ENCODE measurements around the gene IFNE. TPM values are rescaled to one million over a fixed set of nuclear protein-coding genes. Genes with fewer than 3 reads are reported as not detected.
"Not testable (repeated sequence)": the region's sequence is repeated elsewhere in the genome, so short reads cannot be mapped to it uniquely, and the experiment has no call there.

Gene IFNE
- total RNA-seq, 1 experiment from 2014 or later, result 0.33 TPM

DNA sequence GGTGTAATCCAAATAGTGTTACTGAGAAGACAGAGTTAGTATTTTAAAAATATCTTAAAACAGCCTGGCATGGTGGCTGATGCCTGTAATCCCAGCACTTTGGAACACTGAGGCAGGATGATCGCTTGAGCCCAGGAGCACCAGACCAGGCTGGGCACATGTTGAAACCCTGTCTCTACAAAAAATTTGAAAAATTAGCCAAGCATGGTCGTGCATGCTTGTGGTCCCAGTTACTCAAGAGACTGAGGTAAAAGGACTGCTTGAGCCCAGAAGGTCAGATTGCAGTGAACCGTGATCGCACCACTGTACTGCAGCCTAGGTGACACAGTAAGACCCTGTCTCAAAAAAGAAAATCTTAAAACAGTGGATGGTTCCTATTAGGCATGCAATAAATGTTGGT lies 29.4 kb downstream of the IFNE start:
- H2AFZ ChIP-seq (ENCODE audit: low read length), result no peak overlapping the region
- H3K4me2 ChIP-seq (ENCODE audit: low read length), result no peak overlapping the region
- H3K4me3 ChIP-seq (ENCODE audit: low read length), result no peak overlapping the region
- H3K36me3 ChIP-seq (ENCODE audit: low read depth, low read length), result no peaks in the 10 kb centered on the region
- no peak overlapping the region for H3K27ac ChIP-seq (ENCODE audit: low read length)
- H3K9ac ChIP-seq (ENCODE audit: low read length), result no peak overlapping the region
- H3F3A ChIP-seq (ENCODE audit: low read length, unreplicated experiment), result no peaks in the 10 kb centered on the region
- BruUV-seq (replicated peaks), result no TSS peak
- H3K9me3 ChIP-seq (ENCODE audit: low read length), result no peaks in the 10 kb centered on the region
- DNase-seq (no peak), ATAC-seq (no peak)
- POLR2A ChIA-PET (ENCODE audit: unreplicated experiment), result no interaction called here
- H3K79me2 ChIP-seq (ENCODE audit: low read length), result no peaks in the 10 kb centered on the region
- H3K9me2 ChIP-seq (replicated peaks; ENCODE audit: low read length), result no peaks in the 10 kb centered on the region
- no peaks in the 10 kb centered on the region for H4K20me1 ChIP-seq (ENCODE audit: low read length)
- CTCF ChIA-PET, result no interaction called here
- no peak for TF ChIP-seq EZH2 (IDR thresholded peaks at IDR 0.05; ENCODE audit: low read length, unreplicated experiment)
- no peak for TF ChIP-seq EZH2phosphoT487 (IDR thresholded peaks at IDR 0.05; ENCODE audit: borderline replicate concordance, low read length)
- TF ChIP-seq, protein P1, sequence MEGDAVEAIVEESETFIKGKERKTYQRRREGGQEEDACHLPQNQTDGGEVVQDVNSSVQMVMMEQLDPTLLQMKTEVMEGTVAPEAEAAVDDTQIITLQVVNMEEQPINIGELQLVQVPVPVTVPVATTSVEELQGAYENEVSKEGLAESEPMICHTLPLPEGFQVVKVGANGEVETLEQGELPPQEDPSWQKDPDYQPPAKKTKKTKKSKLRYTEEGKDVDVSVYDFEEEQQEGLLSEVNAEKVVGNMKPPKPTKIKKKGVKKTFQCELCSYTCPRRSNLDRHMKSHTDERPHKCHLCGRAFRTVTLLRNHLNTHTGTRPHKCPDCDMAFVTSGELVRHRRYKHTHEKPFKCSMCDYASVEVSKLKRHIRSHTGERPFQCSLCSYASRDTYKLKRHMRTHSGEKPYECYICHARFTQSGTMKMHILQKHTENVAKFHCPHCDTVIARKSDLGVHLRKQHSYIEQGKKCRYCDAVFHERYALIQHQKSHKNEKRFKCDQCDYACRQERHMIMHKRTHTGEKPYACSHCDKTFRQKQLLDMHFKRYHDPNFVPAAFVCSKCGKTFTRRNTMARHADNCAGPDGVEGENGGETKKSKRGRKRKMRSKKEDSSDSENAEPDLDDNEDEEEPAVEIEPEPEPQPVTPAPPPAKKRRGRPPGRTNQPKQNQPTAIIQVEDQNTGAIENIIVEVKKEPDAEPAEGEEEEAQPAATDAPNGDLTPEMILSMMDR (conservative IDR thresholded peaks at IDR 0.05; ENCODE audit: low read depth, low read length), result no peak
- H3K4me1 ChIP-seq (ENCODE audit: insufficient read depth, low read length), result peaks cover 17% of the 10 kb centered on the region
- no peaks in the 10 kb centered on the region for H3K27me3 ChIP-seq (ENCODE audit: low read length)
- intact Hi-C loops (cut with micrococcal nuclease), result no loop called here

DNA sequence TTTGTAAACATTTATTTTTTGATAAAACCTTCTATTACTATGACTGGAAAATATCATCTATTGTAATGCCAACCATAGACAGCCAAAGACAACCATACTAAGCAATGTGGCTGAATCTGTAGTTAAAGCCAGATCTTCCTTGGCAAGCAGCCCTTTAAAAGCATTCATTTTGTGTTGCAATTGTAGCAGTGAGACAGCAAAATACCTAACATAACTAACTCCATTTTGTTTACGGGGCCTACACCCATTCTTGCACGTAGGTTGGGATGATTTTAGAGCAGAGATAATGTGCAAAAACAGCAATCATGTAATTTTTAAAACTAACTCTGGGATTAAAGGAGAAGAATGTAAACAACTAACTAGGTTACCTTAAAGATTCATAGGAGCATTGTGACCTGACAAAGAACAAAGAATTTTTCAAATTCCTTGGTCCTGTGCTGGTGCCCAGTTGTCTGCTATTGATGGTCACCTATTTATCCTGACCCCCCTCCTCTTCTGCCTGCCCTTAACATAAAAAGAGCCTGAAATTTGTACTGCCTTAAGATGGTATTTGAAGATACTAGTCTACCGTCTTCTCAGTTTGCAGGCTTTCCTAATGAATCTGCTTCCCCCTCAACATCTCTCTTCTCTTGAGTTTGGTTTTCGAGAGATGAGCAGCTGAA lies 31.2 kb downstream of the IFNE start:
- Histone ChIP-seq H3K79me2 (ENCODE audit: low read length) (no peaks in the 10 kb centered on the region), H2AFZ (ENCODE audit: low read length) (no peak overlapping the region), H3K27ac (ENCODE audit: low read length) (no peak overlapping the region), H3F3A (ENCODE audit: low read length, unreplicated experiment) (no peaks in the 10 kb centered on the region), H3K9me3 (ENCODE audit: low read length) (no peaks in the 10 kb centered on the region), H3K4me1 (ENCODE audit: insufficient read depth, low read length) (peaks cover 17% of the 10 kb centered on the region), H3K36me3 (ENCODE audit: low read depth, low read length) (no peaks in the 10 kb centered on the region), H4K20me1 (ENCODE audit: low read length) (no peaks in the 10 kb centered on the region), H3K27me3 (ENCODE audit: low read length) (no peaks in the 10 kb centered on the region), H3K4me2 (ENCODE audit: low read length) (no peak overlapping the region), H3K9me2 (replicated peaks; ENCODE audit: low read length) (no peaks in the 10 kb centered on the region), H3K4me3 (ENCODE audit: low read length) (no peak overlapping the region), H3K9ac (ENCODE audit: low read length) (no peak overlapping the region)
- ATAC-seq (no peak), DNase-seq (no peak)
- CTCF ChIA-PET, result no interaction called here
- BruUV-seq (replicated peaks), result no TSS peak
- intact Hi-C loops (cut with micrococcal nuclease), result no loop called here
- TF ChIP-seq, protein P1 (conservative IDR thresholded peaks at IDR 0.05; ENCODE audit: low read depth, low read length), result no peak
- no peak for TF ChIP-seq EZH2 (IDR thresholded peaks at IDR 0.05; ENCODE audit: low read length, unreplicated experiment)
- no peak for TF ChIP-seq EZH2phosphoT487 (IDR thresholded peaks at IDR 0.05; ENCODE audit: borderline replicate concordance, low read length)
- POLR2A ChIA-PET (ENCODE audit: unreplicated experiment), result no interaction called here

DNA sequence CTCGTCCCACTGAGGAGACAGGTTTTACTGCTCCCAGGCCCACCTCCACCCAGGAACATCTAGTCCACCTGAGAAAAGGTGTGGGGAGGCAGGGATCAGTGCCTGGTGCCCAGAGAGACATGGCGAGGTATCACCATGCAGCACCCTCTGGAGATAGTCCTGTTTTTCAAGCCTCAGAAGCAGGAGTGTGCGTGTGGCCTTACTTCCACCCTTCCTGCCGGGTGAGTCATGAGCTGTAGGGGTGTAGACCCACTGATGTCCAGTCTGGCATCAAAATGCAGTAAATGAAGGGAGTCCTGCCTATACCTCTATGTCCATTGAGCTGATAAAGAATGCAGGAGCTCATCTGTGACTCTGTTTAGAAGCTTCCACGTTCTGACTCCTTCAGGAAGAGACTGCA lies 32.8 kb downstream of the IFNE start:
- H3K4me1 ChIP-seq (ENCODE audit: insufficient read depth, low read length); H3F3A ChIP-seq (ENCODE audit: low read length, unreplicated experiment); H3K27ac ChIP-seq (ENCODE audit: low read length); H3K9ac ChIP-seq (ENCODE audit: low read length); H3K27me3 ChIP-seq (ENCODE audit: low read length); BruUV-seq (replicated peaks); H3K79me2 ChIP-seq (ENCODE audit: low read length); H4K20me1 ChIP-seq (ENCODE audit: low read length); H3K9me3 ChIP-seq (ENCODE audit: low read length); intact Hi-C loops (cut with micrococcal nuclease); POLR2A ChIA-PET (ENCODE audit: unreplicated experiment); H2AFZ ChIP-seq (ENCODE audit: low read length); CTCF ChIA-PET; H3K9me2 ChIP-seq (replicated peaks; ENCODE audit: low read length); H3K4me2 ChIP-seq (ENCODE audit: low read length); H3K4me3 ChIP-seq (ENCODE audit: low read length); H3K36me3 ChIP-seq (ENCODE audit: low read depth, low read length): not testable (repeated sequence)
- peak; percentile 44 for ATAC-seq
- DNase-seq, result peak; percentile 7

All from PC-3 (cell line).